ENCODE data around the gene TENM4. TPM values are rescaled to one million over a fixed set of nuclear protein-coding genes. Genes with fewer than 3 reads are reported as not detected.

Gene TENM4
- total RNA-seq, 1 experiment from 2014 or later, result 9.9 TPM

GRCh38 chr11:78744202-78744601 lies 696.6 kb downstream of the TENM4 start:
- no peak overlapping the region for H3K27ac Mint-ChIP-seq (ENCODE audit: low read depth, unreplicated experiment)
- TF ChIP-seq, protein P1, sequence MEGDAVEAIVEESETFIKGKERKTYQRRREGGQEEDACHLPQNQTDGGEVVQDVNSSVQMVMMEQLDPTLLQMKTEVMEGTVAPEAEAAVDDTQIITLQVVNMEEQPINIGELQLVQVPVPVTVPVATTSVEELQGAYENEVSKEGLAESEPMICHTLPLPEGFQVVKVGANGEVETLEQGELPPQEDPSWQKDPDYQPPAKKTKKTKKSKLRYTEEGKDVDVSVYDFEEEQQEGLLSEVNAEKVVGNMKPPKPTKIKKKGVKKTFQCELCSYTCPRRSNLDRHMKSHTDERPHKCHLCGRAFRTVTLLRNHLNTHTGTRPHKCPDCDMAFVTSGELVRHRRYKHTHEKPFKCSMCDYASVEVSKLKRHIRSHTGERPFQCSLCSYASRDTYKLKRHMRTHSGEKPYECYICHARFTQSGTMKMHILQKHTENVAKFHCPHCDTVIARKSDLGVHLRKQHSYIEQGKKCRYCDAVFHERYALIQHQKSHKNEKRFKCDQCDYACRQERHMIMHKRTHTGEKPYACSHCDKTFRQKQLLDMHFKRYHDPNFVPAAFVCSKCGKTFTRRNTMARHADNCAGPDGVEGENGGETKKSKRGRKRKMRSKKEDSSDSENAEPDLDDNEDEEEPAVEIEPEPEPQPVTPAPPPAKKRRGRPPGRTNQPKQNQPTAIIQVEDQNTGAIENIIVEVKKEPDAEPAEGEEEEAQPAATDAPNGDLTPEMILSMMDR (IDR thresholded peaks at IDR 0.05; ENCODE audit: unreplicated experiment), result no peak
- ChIA-PET POLR2A (no interaction called here), CTCF (interaction anchor here (1.5 kb wide), 1 partner anchor 99 kb away, joined by 4 read pairs; no protein-coding TSS in a partner anchor)
- DNase-seq (ENCODE audit: unreplicated experiment), result no peak
- H3K4me3 Mint-ChIP-seq (ENCODE audit: unreplicated experiment), result no peak overlapping the region
- H3K9me3 Mint-ChIP-seq (ENCODE audit: unreplicated experiment), result no peaks in the 10 kb centered on the region
- no TSS peak for BruUV-seq (replicated peaks)
- H3K27me3 Mint-ChIP-seq (ENCODE audit: insufficient read depth, unreplicated experiment), result no peaks in the 10 kb centered on the region
- peaks cover 15% of the 10 kb centered on the region for H3K4me1 Mint-ChIP-seq (ENCODE audit: insufficient read depth, unreplicated experiment)
- intact Hi-C loops (cut with micrococcal nuclease), result no loop called here
- no peaks in the 10 kb centered on the region for H3K36me3 Mint-ChIP-seq (ENCODE audit: insufficient read depth, unreplicated experiment)

DNA sequence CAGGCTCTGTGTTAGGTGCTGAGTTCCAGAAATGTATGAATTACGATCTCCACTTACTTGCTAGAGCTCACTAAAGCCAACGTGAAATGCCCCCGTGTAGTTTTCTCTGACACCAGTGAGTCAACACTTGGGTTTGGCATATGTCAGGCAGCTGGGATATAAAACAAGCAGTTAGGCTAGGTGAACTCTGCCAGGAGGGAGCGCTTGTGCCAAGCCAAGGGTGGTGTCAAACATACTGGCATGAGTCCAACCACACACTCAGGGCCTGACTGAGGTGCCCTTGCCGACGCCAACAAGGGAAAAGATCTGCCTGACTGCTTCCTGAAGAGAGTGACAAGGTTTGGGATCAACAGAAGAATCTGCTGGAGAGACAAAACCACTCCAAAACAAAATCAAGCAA lies 698.4 kb downstream of the TENM4 start:
- BruUV-seq (replicated peaks), result no TSS peak
- intact Hi-C loops (cut with micrococcal nuclease), result loop anchor here (2.0 kb wide), 1 partner anchor 218 kb away; no protein-coding TSS in a partner anchor
- H3K36me3 Mint-ChIP-seq (ENCODE audit: insufficient read depth, unreplicated experiment), result no peaks in the 10 kb centered on the region
- TF ChIP-seq, protein P1 (IDR thresholded peaks at IDR 0.05; ENCODE audit: unreplicated experiment), result no peak
- DNase-seq (ENCODE audit: unreplicated experiment), result peak; percentile 92
- peak overlapping the region; percentile 54 for H3K27ac Mint-ChIP-seq (ENCODE audit: low read depth, unreplicated experiment)
- H3K27me3 Mint-ChIP-seq (ENCODE audit: insufficient read depth, unreplicated experiment), result no peaks in the 10 kb centered on the region
- ChIA-PET CTCF (interaction anchor here (0.6 to 2.7 kb wide), 9 partner anchors 22 to 358 kb away, joined by 3 to 10 read pairs (median 3); no protein-coding TSS in a partner anchor), POLR2A (no interaction called here)
- H3K4me1 Mint-ChIP-seq (ENCODE audit: insufficient read depth, unreplicated experiment), result peaks cover 15% of the 10 kb centered on the region
- H3K4me3 Mint-ChIP-seq (ENCODE audit: unreplicated experiment), result no peak overlapping the region
- H3K9me3 Mint-ChIP-seq (ENCODE audit: unreplicated experiment), result no peaks in the 10 kb centered on the region

DNA sequence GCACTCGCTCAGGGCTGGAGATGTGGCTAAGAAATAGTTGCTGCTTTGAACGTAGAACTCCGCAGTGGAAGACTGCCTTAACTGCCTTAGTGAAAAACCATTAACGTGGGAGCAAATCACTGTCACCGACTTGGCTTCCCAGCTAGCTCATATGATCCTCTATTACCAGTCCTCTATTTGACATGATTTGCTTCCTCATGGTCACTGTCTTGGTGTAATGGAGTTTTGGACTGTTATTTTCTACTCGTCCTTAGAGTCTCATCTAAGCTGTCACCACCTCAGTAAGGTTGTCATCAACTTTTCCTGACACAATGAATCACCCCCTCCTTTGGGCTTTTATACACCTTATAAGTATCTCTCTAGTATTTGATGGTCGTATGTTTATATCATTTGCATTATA lies 699.1 kb downstream of the TENM4 start:
- intact Hi-C loops (cut with micrococcal nuclease), result loop anchor here (2.0 kb wide), 1 partner anchor 219 kb away; no protein-coding TSS in a partner anchor
- POLR2A ChIA-PET, result no interaction called here
- Mint-ChIP-seq H3K4me1 (ENCODE audit: insufficient read depth, unreplicated experiment) (peaks cover 15% of the 10 kb centered on the region), H3K27me3 (ENCODE audit: insufficient read depth, unreplicated experiment) (no peaks in the 10 kb centered on the region), H3K9me3 (ENCODE audit: unreplicated experiment) (no peaks in the 10 kb centered on the region), H3K27ac (ENCODE audit: low read depth, unreplicated experiment) (no peak overlapping the region), H3K36me3 (ENCODE audit: insufficient read depth, unreplicated experiment) (no peaks in the 10 kb centered on the region), H3K4me3 (ENCODE audit: unreplicated experiment) (no peak overlapping the region)
- TF ChIP-seq, protein P1 (IDR thresholded peaks at IDR 0.05; ENCODE audit: unreplicated experiment), result no peak
- no TSS peak for BruUV-seq (replicated peaks)
- no peak for DNase-seq (ENCODE audit: unreplicated experiment)
- CTCF ChIA-PET, result interaction anchor here (0.6 to 2.7 kb wide), 6 partner anchors 25 to 225 kb away, joined by 3 to 10 read pairs (median 3); no protein-coding TSS in a partner anchor

DNA sequence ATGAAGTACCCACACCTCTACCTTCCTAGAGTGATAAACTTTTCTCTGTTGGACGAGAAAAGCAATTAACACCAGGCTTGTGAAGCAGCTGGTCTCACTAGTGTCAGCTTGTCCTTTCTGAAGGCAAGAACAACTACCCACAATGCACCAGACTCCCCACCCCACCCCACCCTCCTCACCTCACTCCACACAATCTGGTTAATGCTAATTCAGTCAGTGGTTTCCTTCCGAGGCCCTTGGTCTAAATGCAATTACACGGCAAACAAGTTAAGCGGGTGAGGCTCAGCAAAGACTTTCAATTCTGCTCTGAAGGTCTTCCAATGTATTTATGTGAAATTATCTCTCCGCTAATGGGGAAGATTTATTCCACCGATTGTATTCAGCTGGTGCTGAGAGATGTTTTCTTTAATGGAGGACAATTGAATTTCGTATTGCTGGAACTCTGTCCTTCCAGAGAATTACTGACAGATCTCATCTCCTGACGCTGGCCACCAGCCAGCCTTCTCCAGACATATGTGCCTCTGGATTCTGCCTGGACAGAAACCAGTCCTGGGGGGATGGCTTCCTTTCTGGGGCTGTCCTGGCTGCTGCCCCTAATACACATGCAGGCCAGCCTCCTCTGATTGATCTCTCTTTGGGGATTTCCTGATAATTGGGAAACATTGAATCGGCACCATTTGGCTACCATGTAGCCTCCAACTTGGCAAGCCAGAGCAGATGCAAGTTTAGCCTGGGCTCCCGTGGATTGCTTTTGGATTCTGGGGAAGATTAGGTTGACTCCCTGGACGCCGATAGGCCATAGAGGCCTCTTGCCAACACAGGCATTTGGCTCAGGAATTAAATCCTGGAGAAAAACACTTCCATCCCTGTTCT lies 700.4 kb downstream of the TENM4 start:
- H3K27ac Mint-ChIP-seq (ENCODE audit: low read depth, unreplicated experiment), result no peak overlapping the region
- no peak overlapping the region for H3K4me3 Mint-ChIP-seq (ENCODE audit: unreplicated experiment)
- ChIA-PET CTCF (interaction anchor here (0.7 to 0.9 kb wide), 4 partner anchors 10 to 921 kb away, joined by 3 to 4 read pairs (median 3); no protein-coding TSS in a partner anchor), POLR2A (no interaction called here)
- H3K27me3 Mint-ChIP-seq (ENCODE audit: insufficient read depth, unreplicated experiment), result no peaks in the 10 kb centered on the region
- peaks cover 15% of the 10 kb centered on the region for H3K4me1 Mint-ChIP-seq (ENCODE audit: insufficient read depth, unreplicated experiment)
- H3K9me3 Mint-ChIP-seq (ENCODE audit: unreplicated experiment), result no peaks in the 10 kb centered on the region
- intact Hi-C loops (cut with micrococcal nuclease), result no loop called here
- BruUV-seq (replicated peaks), result no TSS peak
- DNase-seq (ENCODE audit: unreplicated experiment), result no peak
- no peaks in the 10 kb centered on the region for H3K36me3 Mint-ChIP-seq (ENCODE audit: insufficient read depth, unreplicated experiment)
- TF ChIP-seq, protein P1 (IDR thresholded peaks at IDR 0.05; ENCODE audit: unreplicated experiment), result no peak

Data from MCF 10A (cell line).